IMR-90 (cell line): Measurements from ENCODE around the gene ANXA4. TPM values are rescaled to one million over a fixed set of nuclear protein-coding genes. Genes with fewer than 3 reads are reported as not detected.

Source experiments
- ATAC-seq: fragments of 200-7000 bp; cut with Tn5 transposase; 2 replicates; pipeline ENCODE4 v1.9.1; 2020; ENCODE audit warnings: low read depth, mild to moderate bottlenecking, moderate library complexity
- BruUV-seq: library from RNA; stranded (reverse); fragments of 400-500 nt; replicated peaks from 2 replicates; lab custom pipeline; 2021; lab: Mats Ljungman, UMichigan
- CTCF ChIA-PET: fragments of 300-600 bp; formaldehyde crosslinking; extraction: SDS; loops from one replicate; lab custom pipeline; 2021; ENCODE audit warnings: antibody characterized with exemption; lab: Yijun Ruan, JAX
- POLR2A ChIA-PET: fragments of 300-600 bp; sonication (Branson Sonifier 250); formaldehyde crosslinking; loops from one replicate; lab custom pipeline; 2022; ENCODE audit warnings: antibody characterized with exemption; ENCODE audit not compliant: unreplicated experiment; lab: Charles Lee
- DNase-seq: peaks from one replicate; pipeline ENCODE4 v3.0.0; 2013
- H2AFZ ChIP-seq: replicated peaks from 2 replicates; pipeline ENCODE3; 2013; ENCODE audit warnings: low read length, mild to moderate bottlenecking; ENCODE audit not compliant: poor library complexity
- H2AK5ac ChIP-seq: 2 replicates; pipeline ENCODE4 v1.6.1; 2013; ENCODE audit warnings: low read depth, low read length, inconsistent platforms
- H2AK9ac ChIP-seq: replicated peaks from 2 replicates; pipeline ENCODE3; 2013; ENCODE audit warnings: mild to moderate bottlenecking, low read depth, low read length, moderate library complexity; ENCODE audit not compliant: poor library complexity
- H2BK120ac ChIP-seq: 2 replicates; pipeline ENCODE4 v1.6.1; 2013; ENCODE audit warnings: low read depth, low read length, inconsistent platforms
- H2BK15ac ChIP-seq: 3 replicates; pipeline ENCODE4 v1.6.1; 2013; ENCODE audit warnings: low read depth, low read length, inconsistent platforms
- H2BK20ac ChIP-seq: 2 replicates; pipeline ENCODE4 v1.6.1; 2013; ENCODE audit warnings: low read depth, mild to moderate bottlenecking, inconsistent platforms, low read length, moderate library complexity
- H2BK5ac ChIP-seq: 2 replicates; pipeline ENCODE4 v1.6.1; 2013; ENCODE audit warnings: mild to moderate bottlenecking, low read depth, low read length, inconsistent platforms; ENCODE audit not compliant: poor library complexity, severe bottlenecking
- H3K14ac ChIP-seq: replicated peaks from 2 replicates; pipeline ENCODE4 v1.6.1; 2013; ENCODE audit warnings: low read depth, low read length, inconsistent platforms
- H3K18ac ChIP-seq: 2 replicates; pipeline ENCODE4 v1.6.1; 2013; ENCODE audit warnings: low read depth, low read length, control low read depth
- H3K23ac ChIP-seq: 2 replicates; pipeline ENCODE4 v1.6.1; 2013; ENCODE audit warnings: low read depth, low read length, inconsistent platforms
- H3K27ac ChIP-seq: 2 replicates; pipeline ENCODE4 v1.5.1; 2013; ENCODE audit warnings: mild to moderate bottlenecking, control low read depth, low read length; ENCODE audit not compliant: insufficient read depth
- H3K27me3 ChIP-seq: 2 replicates; pipeline ENCODE4 v1.6.1; 2013; ENCODE audit warnings: low read length; ENCODE audit not compliant: control insufficient read depth, insufficient read depth
- H3K36me3 ChIP-seq: 2 replicates; pipeline ENCODE4 v1.6.1; 2013; ENCODE audit warnings: low read length, mixed read lengths; ENCODE audit not compliant: control insufficient read depth, insufficient read depth
- H3K4ac ChIP-seq: 2 replicates; pipeline ENCODE4 v1.6.1; 2013; ENCODE audit warnings: low read depth, low read length, inconsistent platforms
- H3K4me1 ChIP-seq: 2 replicates; pipeline ENCODE4 v1.6.1; 2013; ENCODE audit warnings: low read length, mixed read lengths; ENCODE audit not compliant: control insufficient read depth, insufficient read depth
- H3K4me2 ChIP-seq: 2 replicates; pipeline ENCODE4 v1.6.1; 2013; ENCODE audit warnings: low read depth, mild to moderate bottlenecking, control low read depth, low read length, moderate library complexity
- H3K4me3 ChIP-seq: 2 replicates; pipeline ENCODE4 v1.5.1; 2013; ENCODE audit warnings: low read depth, mild to moderate bottlenecking, control low read depth, low read length, moderate library complexity; ENCODE audit not compliant: insufficient read depth
- H3K56ac ChIP-seq: 2 replicates; pipeline ENCODE4 v1.6.1; 2013; ENCODE audit warnings: low read length, inconsistent platforms; ENCODE audit not compliant: insufficient read depth; ENCODE audit errors: extremely low read depth
- H3K79me1 ChIP-seq, 2 experiments: 2 replicates each; pipeline ENCODE4 v1.6.1; 2013; ENCODE audit warnings: low read length in 2 of 2, inconsistent platforms in 1 of 2, low read depth in 1 of 2
- H3K9ac ChIP-seq: 2 replicates; pipeline ENCODE4 v1.6.1; 2013; ENCODE audit warnings: low read depth, low read length, control low read depth
- H3K9me1 ChIP-seq: 2 replicates; pipeline ENCODE4 v1.6.1; 2013; ENCODE audit warnings: low read length, inconsistent platforms; ENCODE audit not compliant: insufficient read depth
- H3K9me3 ChIP-seq: 2 replicates; pipeline ENCODE4 v1.6.1; 2013; ENCODE audit warnings: low read length; ENCODE audit not compliant: control insufficient read depth, insufficient read depth
- H4K20me1 ChIP-seq: 2 replicates; pipeline ENCODE4 v1.6.1; 2013; ENCODE audit warnings: low read length, inconsistent platforms; ENCODE audit not compliant: insufficient read depth
- H4K5ac ChIP-seq: 2 replicates; pipeline ENCODE4 v1.6.1; 2013; ENCODE audit warnings: mild to moderate bottlenecking, low read depth, low read length, control low read depth
- H4K8ac ChIP-seq, 2 experiments: 2 replicates each; pipeline ENCODE4 v1.6.1; 2013; ENCODE audit warnings: low read depth in 2 of 2, low read length in 2 of 2, control low read depth in 1 of 2, inconsistent platforms in 1 of 2
- H4K91ac ChIP-seq: 2 replicates; pipeline ENCODE4 v1.6.1; 2013; ENCODE audit warnings: low read depth, low read length, inconsistent platforms; ENCODE audit not compliant: insufficient read depth
- BHLHE40 ChIP-seq: fragments of 150-350 bp; IDR thresholded peaks from 2 replicates; pipeline ENCODE4 v1.6.1; 2016; ENCODE audit warnings: mild to moderate bottlenecking, low read depth, low read length
- CEBPB ChIP-seq: IDR thresholded peaks from 2 replicates; pipeline ENCODE4 v1.6.1; 2012; ENCODE audit warnings: low read depth, low read length, improper control_type of control experiment
- CHD1 ChIP-seq: IDR thresholded peaks from 2 replicates; pipeline ENCODE4 v1.6.1; 2012; ENCODE audit warnings: low read depth, low read length, improper control_type of control experiment
- FOS ChIP-seq: fragments of 150-350 bp; IDR thresholded peaks from 2 replicates; pipeline ENCODE4 v1.6.1; 2016; ENCODE audit warnings: low read depth, low read length
- MAFK ChIP-seq: IDR thresholded peaks from 2 replicates; pipeline ENCODE4 v1.6.1; 2012; ENCODE audit warnings: low read depth, low read length, improper control_type of control experiment
- MAZ ChIP-seq: IDR thresholded peaks from 2 replicates; pipeline ENCODE4 v1.6.1; 2012; ENCODE audit warnings: low read depth, mild to moderate bottlenecking, low read length, improper control_type of control experiment, moderate library complexity, borderline replicate concordance
- NFE2L2 ChIP-seq: fragments of 150-350 bp; IDR thresholded peaks from 2 replicates; pipeline ENCODE4 v1.6.1; 2016; ENCODE audit warnings: low read depth, mild to moderate bottlenecking, low read length
- RAD21 ChIP-seq: IDR thresholded peaks from 2 replicates; pipeline ENCODE4 v1.6.1; 2012; ENCODE audit warnings: low read length, improper control_type of control experiment
- RCOR1 ChIP-seq: IDR thresholded peaks from 2 replicates; pipeline ENCODE4 v1.6.1; 2012; ENCODE audit warnings: mild to moderate bottlenecking, low read length, improper control_type of control experiment; ENCODE audit not compliant: insufficient replicate concordance
- RFX5 ChIP-seq: IDR thresholded peaks from 2 replicates; pipeline ENCODE4 v1.8.0; 2012; ENCODE audit warnings: low read depth, mild to moderate bottlenecking, low read length, moderate library complexity
- SMC3 ChIP-seq: fragments of 150-350 bp; IDR thresholded peaks from 2 replicates; pipeline ENCODE4 v1.6.1; 2016; ENCODE audit warnings: low read depth, mild to moderate bottlenecking, antibody characterized with exemption, low read length, moderate library complexity
- WGBS, 2 experiments: methylation state at CpG; one replicate each; pipeline versions ENCODE4 v1.1.5 to v1.1.7; 2013; ENCODE audit warnings: missing lambda C conversion rate in 2 of 2; ENCODE audit not compliant: insufficient read length in 1 of 2; ENCODE audit errors: extremely low coverage in 2 of 2; 5-methylcytosine and 5-hydroxymethylcytosine counted together
- dilution Hi-C: fragments of 300-500 bp; cut with HindIII; formaldehyde crosslinking; loops from one replicate; pipeline ENCODE4 v1.14.3; 2018; ENCODE audit warnings: low sequenced_read_pairs; ENCODE audit not compliant: unreplicated experiment
- in situ Hi-C: fragments of 300-500 bp; cut with MboI; formaldehyde crosslinking; loops from 3 replicates; pipeline ENCODE4 v1.14.3; 2019; ENCODE audit warnings: low sequenced_read_pairs, inconsistent platforms, mixed read lengths
- intact Hi-C: fragments of 100-400 bp; cut with micrococcal nuclease; formaldehyde crosslinking; loops from 2 replicates; pipeline ENCODE4 v1.10.0; 2022
- polyA plus RNA-seq, 3 experiments: library from polyadenylated mRNA; depleted of rRNA; stranded (reverse); fragments of >200 nt; gene quantifications; 2 replicates each; pipeline ENCODE4 v1.2.3, GENCODE V29; 2012; ENCODE audit warnings: low replicate concordance in 1 of 3
- total RNA-seq: library from RNA; depleted of rRNA; stranded (reverse); fragments of >200 nt; gene quantifications from 2 replicates; pipeline ENCODE4 v1.2.3, GENCODE V29; 2012
- TF ChIP-seq, protein P1 (sequence below): fragments of 150-350 bp; IDR thresholded peaks from 2 replicates; pipeline ENCODE4 v1.6.1; 2017; ENCODE audit warnings: mild to moderate bottlenecking, antibody characterized with exemption, low read length, low read depth
- TF ChIP-seq, protein P2 (sequence below): fragments of 150-350 bp; IDR thresholded peaks from 2 replicates; pipeline ENCODE4 v1.6.1; 2016; ENCODE audit warnings: low read depth, mild to moderate bottlenecking, low read length, moderate library complexity, borderline replicate concordance
- TF ChIP-seq, protein P3 (sequence below): conservative IDR thresholded peaks from 2 replicates; pipeline ENCODE4 v1.5.1; 2012; ENCODE audit warnings: mild to moderate bottlenecking, low read depth, low read length, improper control_type of control experiment

The ANXA4 gene
- total and polyA plus RNA-seq, 2 of the 4 experiments (the other 2 are of a cell fraction) = 22.2 to 72.0 TPM

DNA sequence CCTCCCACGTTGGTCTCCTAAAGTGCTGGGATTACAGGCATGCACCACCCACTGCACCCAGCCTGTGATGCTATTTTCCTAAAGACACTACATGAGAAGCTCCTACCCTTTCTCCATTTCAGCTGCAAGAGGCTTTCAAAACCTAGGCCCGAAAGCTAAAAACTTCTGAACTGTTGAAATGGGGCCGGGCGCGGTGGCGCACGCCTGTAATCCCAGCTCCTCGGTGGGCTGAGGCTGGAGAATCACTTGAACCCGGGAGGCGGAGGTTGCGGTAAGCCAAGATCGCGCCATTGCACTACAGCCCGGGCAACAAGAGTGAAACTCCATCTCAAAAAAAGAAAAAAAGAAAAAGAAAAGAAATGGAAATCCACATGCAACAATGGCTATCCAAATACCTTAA, 18.1 kb upstream of the ANXA4 start:
- H3K79me1 ChIP-seq = no peaks in the 10 kb centered on the region
- in situ Hi-C loops (no loop called here), intact Hi-C loops (loop anchor here (1.0 to 10.0 kb wide), 4 partner anchors 94 to 419 kb away; partner anchors contain the start of genes PCBP1 and SNRNP27), dilution Hi-C loops (no loop called here)
- H4K20me1 ChIP-seq = no peaks in the 10 kb centered on the region
- H4K8ac ChIP-seq = no peak overlapping the region
- no peak overlapping the region for H2AFZ ChIP-seq
- H2AK9ac ChIP-seq = no peak overlapping the region
- WGBS, 2 experiments = 93% methylated on average over 6 of the region's 14 CpGs; no CpG with 5 or more reads in 1 of the 2 experiments
- no peak overlapping the region for H3K4me2 ChIP-seq
- no peak overlapping the region for H3K56ac ChIP-seq
- H3K36me3 ChIP-seq = no peaks in the 10 kb centered on the region
- no peaks in the 10 kb centered on the region for H3K4me1 ChIP-seq
- CTCF ChIA-PET = interaction anchor here (0.7 to 4.2 kb wide), 3 partner anchors 15 to 93 kb away, joined by 3 to 114 read pairs (median 3); no protein-coding TSS in a partner anchor
- H2BK120ac ChIP-seq = no peak overlapping the region
- H2BK5ac ChIP-seq = no peak overlapping the region
- no peak overlapping the region for H3K18ac ChIP-seq
- no peak overlapping the region for H3K27ac ChIP-seq
- H3K27me3 ChIP-seq = no peaks in the 10 kb centered on the region
- H3K4ac ChIP-seq = no peak overlapping the region
- H3K4me3 ChIP-seq = no peak overlapping the region
- no peak for ATAC-seq
- no peak for DNase-seq
- no peak overlapping the region for H4K5ac ChIP-seq
- H3K9ac ChIP-seq = no peak overlapping the region
- TF ChIP-seq NFE2L2 (no peak), BHLHE40 (no peak), CHD1 (no peak), RFX5 (no peak), SMC3 (no peak), RCOR1 (no peak), CEBPB (no peak), MAFK (no peak), MAZ (no peak), FOS (no peak), RAD21 (no peak)
- TF ChIP-seq, protein P1, sequence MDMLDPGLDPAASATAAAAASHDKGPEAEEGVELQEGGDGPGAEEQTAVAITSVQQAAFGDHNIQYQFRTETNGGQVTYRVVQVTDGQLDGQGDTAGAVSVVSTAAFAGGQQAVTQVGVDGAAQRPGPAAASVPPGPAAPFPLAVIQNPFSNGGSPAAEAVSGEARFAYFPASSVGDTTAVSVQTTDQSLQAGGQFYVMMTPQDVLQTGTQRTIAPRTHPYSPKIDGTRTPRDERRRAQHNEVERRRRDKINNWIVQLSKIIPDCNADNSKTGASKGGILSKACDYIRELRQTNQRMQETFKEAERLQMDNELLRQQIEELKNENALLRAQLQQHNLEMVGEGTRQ = no peak
- TF ChIP-seq, protein P2, sequence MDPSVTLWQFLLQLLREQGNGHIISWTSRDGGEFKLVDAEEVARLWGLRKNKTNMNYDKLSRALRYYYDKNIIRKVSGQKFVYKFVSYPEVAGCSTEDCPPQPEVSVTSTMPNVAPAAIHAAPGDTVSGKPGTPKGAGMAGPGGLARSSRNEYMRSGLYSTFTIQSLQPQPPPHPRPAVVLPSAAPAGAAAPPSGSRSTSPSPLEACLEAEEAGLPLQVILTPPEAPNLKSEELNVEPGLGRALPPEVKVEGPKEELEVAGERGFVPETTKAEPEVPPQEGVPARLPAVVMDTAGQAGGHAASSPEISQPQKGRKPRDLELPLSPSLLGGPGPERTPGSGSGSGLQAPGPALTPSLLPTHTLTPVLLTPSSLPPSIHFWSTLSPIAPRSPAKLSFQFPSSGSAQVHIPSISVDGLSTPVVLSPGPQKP = no peak
- TF ChIP-seq, protein P3, sequence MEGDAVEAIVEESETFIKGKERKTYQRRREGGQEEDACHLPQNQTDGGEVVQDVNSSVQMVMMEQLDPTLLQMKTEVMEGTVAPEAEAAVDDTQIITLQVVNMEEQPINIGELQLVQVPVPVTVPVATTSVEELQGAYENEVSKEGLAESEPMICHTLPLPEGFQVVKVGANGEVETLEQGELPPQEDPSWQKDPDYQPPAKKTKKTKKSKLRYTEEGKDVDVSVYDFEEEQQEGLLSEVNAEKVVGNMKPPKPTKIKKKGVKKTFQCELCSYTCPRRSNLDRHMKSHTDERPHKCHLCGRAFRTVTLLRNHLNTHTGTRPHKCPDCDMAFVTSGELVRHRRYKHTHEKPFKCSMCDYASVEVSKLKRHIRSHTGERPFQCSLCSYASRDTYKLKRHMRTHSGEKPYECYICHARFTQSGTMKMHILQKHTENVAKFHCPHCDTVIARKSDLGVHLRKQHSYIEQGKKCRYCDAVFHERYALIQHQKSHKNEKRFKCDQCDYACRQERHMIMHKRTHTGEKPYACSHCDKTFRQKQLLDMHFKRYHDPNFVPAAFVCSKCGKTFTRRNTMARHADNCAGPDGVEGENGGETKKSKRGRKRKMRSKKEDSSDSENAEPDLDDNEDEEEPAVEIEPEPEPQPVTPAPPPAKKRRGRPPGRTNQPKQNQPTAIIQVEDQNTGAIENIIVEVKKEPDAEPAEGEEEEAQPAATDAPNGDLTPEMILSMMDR = no peak
- H3K14ac ChIP-seq = no peak overlapping the region
- H2BK20ac ChIP-seq = no peak overlapping the region
- no peak overlapping the region for H4K91ac ChIP-seq
- no peaks in the 10 kb centered on the region for H3K9me1 ChIP-seq
- no peak overlapping the region for H3K23ac ChIP-seq
- POLR2A ChIA-PET = no interaction called here
- no TSS peak for BruUV-seq
- H2AK5ac ChIP-seq = no peak overlapping the region
- H3K9me3 ChIP-seq = no peaks in the 10 kb centered on the region
- H2BK15ac ChIP-seq = no peak overlapping the region
